HG03571 (cell line): ENCODE results near the gene PRPS1L1.

Experiments used
- ATAC-seq: cut with Tn5 transposase; IDR thresholded peaks from one replicate; pipeline ENCODE4 v1.9.1; 2021; ENCODE audit not compliant: unreplicated experiment

The PRPS1L1 gene

DNA sequence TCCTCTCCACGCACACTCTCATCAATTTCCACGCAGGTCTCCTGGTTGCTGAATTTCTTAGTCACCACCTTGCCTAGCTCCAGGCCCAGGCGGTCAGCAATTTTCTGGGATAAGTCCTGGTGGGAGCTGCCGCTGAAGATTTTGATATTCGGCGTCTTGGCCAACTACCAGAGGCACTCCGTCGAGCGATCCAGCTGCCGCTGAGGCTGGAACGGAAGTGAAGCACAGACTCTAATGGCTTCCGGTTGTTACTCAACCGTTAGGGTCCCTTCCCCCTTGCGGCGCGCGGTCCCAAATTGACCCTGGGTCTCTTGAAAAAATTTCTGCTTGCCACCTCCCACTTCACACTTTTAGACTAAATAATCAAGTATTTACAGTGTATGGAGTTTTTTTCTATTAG lies at the start of gene PRPS1L1:
TSS of gene PRPS1L1 (minus strand) at position 219 of the 400 bp plus-strand sequence.
- no peak for ATAC-seq

DNA sequence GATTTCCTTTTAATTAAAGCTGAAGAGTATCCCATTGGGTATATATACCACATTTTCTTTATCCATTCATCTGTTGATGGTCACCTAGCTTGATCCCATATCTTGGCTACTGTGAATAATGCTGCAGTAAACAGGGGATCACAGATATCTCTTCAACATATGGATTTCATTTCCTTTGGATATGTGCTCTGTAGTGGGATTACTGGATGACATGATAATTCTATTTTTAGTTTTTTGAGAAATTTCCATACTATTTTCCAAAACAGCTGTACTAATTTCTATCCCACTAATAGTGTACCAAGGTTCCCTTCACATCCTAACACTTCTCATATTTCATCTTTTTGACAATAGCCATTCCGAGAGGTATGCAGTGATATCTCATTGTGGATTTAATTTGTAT lies 48.8 kb upstream of the PRPS1L1 start:
- ATAC-seq, result no peak

- no peak for ATAC-seq
Measured at GRCh38 chr7:18068745-18069144, 41.1 kb upstream of the PRPS1L1 start.

DNA sequence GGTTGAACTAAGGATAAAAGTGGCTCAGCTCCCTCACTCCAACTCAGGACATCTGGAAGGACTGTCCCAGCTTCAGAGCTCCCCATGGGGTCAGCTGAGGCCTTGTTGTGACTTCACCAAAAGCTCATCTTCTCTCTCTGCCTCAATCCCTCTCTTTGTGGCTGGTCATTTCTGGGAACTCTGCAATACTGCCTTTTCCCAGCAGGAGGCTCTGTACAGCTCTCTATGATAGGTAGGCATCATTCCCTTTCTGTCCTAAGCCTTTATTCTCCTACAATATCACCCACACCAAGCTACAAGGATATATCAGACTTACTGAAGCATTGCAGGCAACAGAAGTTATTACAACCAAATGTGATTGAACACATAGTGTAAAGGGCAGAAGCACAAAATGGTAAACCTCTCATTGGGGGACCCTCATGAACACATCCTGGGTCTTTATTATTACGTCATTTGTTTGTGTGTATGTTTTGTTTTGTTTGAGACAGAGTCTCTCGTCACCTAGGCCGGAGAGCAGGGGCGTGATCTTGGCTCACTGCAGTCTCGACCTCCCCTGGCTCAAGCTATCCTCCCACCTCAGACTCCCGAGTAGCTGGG lies 36.7 kb upstream of the PRPS1L1 start:
- no peak for ATAC-seq

GRCh38 chr7:18063149-18063901 lies 35.7 kb upstream of the PRPS1L1 start:
- ATAC-seq, result no peak

- no peak for ATAC-seq
Measured at GRCh38 chr7:18059171-18059570, 31.5 kb upstream of the PRPS1L1 start.

- ATAC-seq, result no peak
Measured at GRCh38 chr7:18053941-18054340, 26.3 kb upstream of the PRPS1L1 start.

DNA sequence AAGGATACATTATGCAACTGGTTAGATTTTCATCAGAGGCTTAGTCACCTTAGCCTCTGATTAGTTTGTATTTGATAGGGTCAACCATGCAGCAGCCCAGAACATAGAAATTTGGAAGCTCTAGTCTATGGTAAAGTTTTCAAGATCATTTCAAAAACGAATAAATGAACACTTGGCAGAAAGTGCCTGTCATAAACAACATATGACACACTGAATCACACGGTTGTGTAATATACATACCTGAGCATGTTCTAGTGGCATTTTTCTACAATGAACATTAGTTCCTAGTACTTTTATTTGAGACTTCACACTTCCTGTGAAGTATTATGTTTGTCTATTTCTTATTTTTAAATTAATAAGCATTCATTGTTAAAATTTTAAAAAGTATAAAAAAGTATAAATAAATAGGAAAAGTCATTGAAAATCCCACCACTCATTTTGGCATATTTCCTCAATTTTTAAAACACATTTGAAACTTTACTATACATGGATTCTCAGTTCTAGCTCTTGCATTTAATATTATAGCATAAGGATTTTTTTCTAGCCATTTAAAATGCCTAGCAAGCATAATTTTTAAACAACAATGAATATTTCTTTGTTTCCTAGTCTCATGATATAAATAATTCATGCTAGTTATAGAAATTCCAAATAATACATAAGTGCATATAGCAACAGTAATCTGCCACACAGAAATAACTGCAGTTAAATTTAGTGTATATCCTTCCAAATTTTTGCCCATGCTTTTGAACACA lies 25.7 kb upstream of the PRPS1L1 start:
- no peak for ATAC-seq

DNA sequence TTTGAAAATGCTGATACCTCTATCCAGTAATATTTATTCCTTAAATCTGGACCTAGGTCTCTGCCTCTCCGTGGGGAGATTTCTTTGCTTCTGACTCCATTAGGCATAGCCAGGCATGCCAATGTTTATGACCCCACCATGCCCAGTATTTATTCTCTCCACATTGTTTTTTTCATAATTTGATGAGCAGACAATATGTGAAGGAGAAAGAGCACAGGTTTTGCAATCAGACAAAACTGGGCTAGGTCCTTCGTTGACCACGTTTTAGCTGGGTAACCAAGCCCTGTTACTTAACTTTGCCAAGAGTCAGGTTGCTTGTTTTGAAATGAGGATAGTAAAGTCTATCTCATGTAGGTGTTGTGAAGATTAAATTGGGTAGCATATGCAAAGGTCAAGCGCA lies 21.6 kb upstream of the PRPS1L1 start:
- no peak for ATAC-seq

GRCh38 chr7:18046601-18047000 lies 19.0 kb upstream of the PRPS1L1 start:
- no peak for ATAC-seq

GRCh38 chr7:18045171-18045570 lies 17.5 kb upstream of the PRPS1L1 start:
- ATAC-seq, result no peak

DNA sequence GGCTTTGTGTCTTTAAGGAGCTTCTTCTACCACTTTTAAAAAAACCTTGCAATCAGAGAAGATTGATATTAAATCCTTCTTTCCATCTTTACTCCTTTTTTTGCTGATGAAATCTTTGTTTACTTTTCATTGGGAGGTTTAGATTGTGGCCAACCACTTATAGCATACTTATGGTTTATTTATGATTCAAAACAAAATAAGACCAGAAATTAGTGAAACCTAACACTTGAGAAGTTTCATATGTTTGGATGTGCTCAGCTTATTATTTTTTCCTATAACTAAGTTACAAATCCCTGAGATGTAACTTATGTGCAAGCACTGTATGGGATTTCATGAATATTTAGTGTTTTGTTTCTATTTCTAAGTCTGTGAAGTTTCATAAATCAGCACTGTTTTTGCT lies 13.5 kb upstream of the PRPS1L1 start:
- no peak for ATAC-seq

- ATAC-seq, result no peak
Measured at GRCh38 chr7:18040196-18040595, 12.6 kb upstream of the PRPS1L1 start.

- no peak for ATAC-seq
Measured at GRCh38 chr7:18038382-18038781, 10.7 kb upstream of the PRPS1L1 start.

DNA sequence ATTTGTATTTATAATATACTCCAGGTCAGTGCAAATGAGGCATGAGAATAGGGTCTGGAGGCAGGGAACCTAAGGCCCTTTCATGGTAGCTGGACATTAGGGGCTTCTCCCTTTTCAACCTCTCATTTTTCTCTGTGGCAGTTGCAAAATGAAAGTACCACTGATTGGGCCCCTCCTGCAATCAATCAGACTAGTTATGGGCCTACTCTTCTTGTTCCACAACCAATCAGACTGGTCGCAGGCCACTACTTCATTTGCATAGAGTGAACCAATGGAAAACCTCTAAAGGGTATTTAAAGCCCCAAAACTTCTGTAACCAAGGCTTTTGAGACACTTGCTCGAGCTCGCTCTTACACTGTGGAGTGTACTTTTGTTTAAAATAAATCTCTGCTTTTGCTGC lies 10.0 kb upstream of the PRPS1L1 start:
- ATAC-seq, result no peak

DNA sequence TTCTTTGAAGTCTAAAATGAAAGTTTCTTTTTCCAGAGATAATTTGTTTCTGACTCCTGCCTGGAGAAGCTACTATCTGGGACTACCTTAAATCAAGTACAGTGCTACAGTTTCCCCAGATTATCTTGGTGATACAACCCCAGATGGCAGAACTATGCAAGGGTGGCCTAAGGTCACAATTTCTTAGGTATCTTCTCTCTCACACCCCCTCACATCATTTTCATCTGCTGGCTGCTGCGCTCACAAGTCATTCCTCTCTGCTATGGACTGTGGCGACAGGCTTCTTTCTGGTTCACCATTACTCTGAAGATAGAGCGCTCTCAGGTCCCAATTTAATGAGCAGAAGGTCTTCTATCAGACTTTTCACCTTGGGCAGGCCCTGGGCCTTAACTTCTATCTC lies 9.1 kb upstream of the PRPS1L1 start:
- no peak for ATAC-seq

- no peak for ATAC-seq
Measured at GRCh38 chr7:18030758-18031157, 3.1 kb upstream of the PRPS1L1 start.

DNA sequence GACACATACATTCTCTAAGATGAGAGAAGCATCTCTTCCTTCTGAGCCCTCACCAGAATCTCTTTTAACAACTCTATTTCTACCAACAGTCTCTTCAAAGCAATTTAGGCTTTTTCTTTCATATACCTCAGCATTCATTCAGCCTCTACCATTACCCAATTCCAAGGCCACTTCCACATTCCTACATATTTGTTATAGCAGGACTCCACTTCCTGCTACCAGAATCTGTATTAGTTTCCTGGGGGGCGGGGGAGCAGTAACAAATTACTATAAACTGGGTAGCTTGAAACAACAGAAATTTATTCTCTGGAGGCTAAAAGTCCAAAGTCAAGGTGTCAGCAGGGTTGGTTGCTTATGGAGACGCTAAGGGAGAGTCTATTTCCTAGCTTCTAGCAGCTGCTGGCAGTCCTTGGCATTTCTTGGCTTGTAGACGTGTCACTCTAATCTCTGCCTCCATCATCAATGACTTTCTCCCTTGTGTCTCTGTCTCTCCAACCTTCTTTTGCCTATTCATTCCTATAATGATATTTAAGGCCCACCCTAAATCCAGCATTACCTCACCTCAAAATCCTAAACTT lies 7.4 kb downstream of the PRPS1L1 start:
- no peak for ATAC-seq

DNA sequence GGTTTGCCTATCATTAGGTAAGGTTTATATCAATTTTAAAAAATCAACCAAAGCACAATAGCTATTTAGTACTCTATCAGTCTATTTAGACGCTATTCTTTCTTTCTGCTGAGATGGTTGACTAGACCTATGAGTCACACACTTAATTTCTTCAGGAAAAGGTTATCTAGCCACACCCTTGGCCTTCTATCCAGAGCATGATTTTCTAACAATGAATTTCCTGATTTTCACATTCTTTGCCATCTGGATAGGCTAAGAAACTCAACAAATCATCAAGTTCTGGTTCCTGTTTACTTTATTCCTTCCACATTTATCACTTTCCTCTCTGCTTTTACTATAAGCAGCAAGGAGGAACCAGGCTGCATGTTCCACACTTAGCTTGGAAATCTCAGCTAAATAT lies 8.1 kb downstream of the PRPS1L1 start:
- no peak for ATAC-seq

GRCh38 chr7:18018296-18019215 lies 9.1 kb downstream of the PRPS1L1 start:
- ATAC-seq, result no peak
